Measurements from ENCODE around the gene HABP4. TPM values are rescaled to one million over a fixed set of nuclear protein-coding genes. Genes with fewer than 3 reads are reported as not detected.

The HABP4 gene
- total and polyA plus RNA-seq, 10 of the 15 experiments (the other 5 are each of a cell fraction or from before 2014, with no cell fraction given), result 1.6 to 15.4 (median 11.6) TPM

- no TSS peak for BruUV-seq (replicated peaks)
- Histone ChIP-seq H3K9ac (ENCODE audit: control insufficient read depth, insufficient read depth, low read length) (no peak overlapping the region), H4K20me1 (ENCODE audit: control insufficient read depth, insufficient read depth) (no peaks in the 10 kb centered on the region), H3K36me3 (ENCODE audit: control insufficient read depth in 2 of 2, insufficient read depth in 2 of 2, low read length in 1 of 2) (no peaks in the 10 kb centered on the region), H3K4me1 (ENCODE audit: control insufficient read depth, insufficient read depth, low read length) (peaks cover under 1% of the 10 kb centered on the region), H2AFZ (ENCODE audit: control insufficient read depth, low read depth, low read length) (no peak overlapping the region), H3K4me3 (no peak overlapping the region), H3K4me2 (ENCODE audit: control insufficient read depth, insufficient read depth) (no peak overlapping the region), H3K27ac (ENCODE audit: control insufficient read depth, insufficient read depth) (no peak overlapping the region), H3K79me2 (ENCODE audit: control insufficient read depth, insufficient read depth, low read length) (no peaks in the 10 kb centered on the region), H3K27me3 (replicated peaks in 1 of 2; ENCODE audit: control insufficient read depth in 2 of 2, insufficient read depth in 2 of 2, low read length in 1 of 2) (no peaks in the 10 kb centered on the region), H3K9me3 (replicated peaks; ENCODE audit: control insufficient read depth, insufficient read depth, low read length) (no peaks in the 10 kb centered on the region)
- RAD21 ChIA-PET (ENCODE audit: unreplicated experiment), result no interaction called here
- POLR2A ChIA-PET, result no interaction called here
- intact Hi-C loops (cut with micrococcal nuclease; ENCODE audit: unreplicated experiment), result no loop called here
- DNase-seq (ENCODE audit: low read depth, low spot score) (no peak), ATAC-seq (no peak), FAIRE-seq (no peak)
- 83% methylated on average over 10 of the region's 10 CpGs for WGBS (ENCODE audit: insufficient coverage, insufficient replicate concordance, low lambda C conversion rate, missing lambda C conversion rate)
- in situ Hi-C loops (cut with MboI), result no loop called here
- SMC1A ChIA-PET (ENCODE audit: uncharacterized antibody, unreplicated experiment), result interaction anchor here (2.0 kb wide), 1 partner anchor 10 kb away, joined by 4 read pairs; no protein-coding TSS in a partner anchor
- CTCF ChIA-PET, result no interaction called here
- no peak for TF ChIP-seq FOXM1 (IDR thresholded peaks at IDR 0.05; ENCODE audit: low read depth, low read length)
- no peak for TF ChIP-seq ZNF207 (IDR thresholded peaks at IDR 0.05; ENCODE audit: borderline replicate concordance)
- TF ChIP-seq IRF5 (IDR thresholded peaks at IDR 0.05; ENCODE audit: borderline replicate concordance), result no peak
- no peak for TF ChIP-seq CREB1 (IDR thresholded peaks at IDR 0.05; ENCODE audit: low read depth)
- TF ChIP-seq BCL11A (IDR thresholded peaks at IDR 0.05; ENCODE audit: low read depth, low read length), result no peak
- no peak for TF ChIP-seq ZNF217 (IDR thresholded peaks at IDR 0.05)
- no peak for TF ChIP-seq MEF2B (IDR thresholded peaks at IDR 0.05; ENCODE audit: partially characterized antibody, poor library complexity, severe bottlenecking)
- no peak for TF ChIP-seq BMI1 (IDR thresholded peaks at IDR 0.05; ENCODE audit: borderline replicate concordance)
- TF ChIP-seq SUZ12 (IDR thresholded peaks at IDR 0.05; ENCODE audit: unreplicated experiment), result no peak
- no peak for TF ChIP-seq NR2C1 (IDR thresholded peaks at IDR 0.05)
- TF ChIP-seq ZSCAN29 (IDR thresholded peaks at IDR 0.05), result no peak
- no peak for TF ChIP-seq CTCF (IDR thresholded peaks at IDR 0.05 in 2 of 3, conservative IDR thresholded peaks at IDR 0.05 in 1 of 3; ENCODE audit: control insufficient read depth in 2 of 3, extremely low read depth in 1 of 3, insufficient read depth in 1 of 3, low read depth in 3 of 3, low read length in 3 of 3)
- TF ChIP-seq IKZF1 (conservative IDR thresholded peaks at IDR 0.05), result no peak
- no peak for TF ChIP-seq KDM1A (IDR thresholded peaks at IDR 0.05; ENCODE audit: borderline replicate concordance)
- no peak for TF ChIP-seq CHD4 (IDR thresholded peaks at IDR 0.05)
- TF ChIP-seq TBL1XR1 (IDR thresholded peaks at IDR 0.05; ENCODE audit: low read depth, low read length), result no peak
- no peak for TF ChIP-seq HCFC1 (IDR thresholded peaks at IDR 0.05; ENCODE audit: low read length)
- no peak for TF ChIP-seq BACH1 (IDR thresholded peaks at IDR 0.05; ENCODE audit: borderline replicate concordance)
Observed at GRCh38 chr9:96490534-96491078, 40.6 kb downstream of the HABP4 start.

Data from GM12878 (cell line).